Karpas-422 (cell line): ENCODE results near the gene NDUFS2. TPM values are rescaled to one million over a fixed set of nuclear protein-coding genes. Genes with fewer than 3 reads are reported as not detected.

ENCODE experiments used
- DNase-seq: peaks from one replicate; pipeline ENCODE4 v3.0.0-alpha.2; 2015
- H2AFZ ChIP-seq: fragments of 200-600 bp; sonication (generic); 2 replicates; pipeline ENCODE4 v1.6.1; 2014; ENCODE audit warnings: antibody characterized with exemption, low read length, mixed read lengths
- H3K27ac ChIP-seq: fragments of 200-600 bp; sonication (generic); 2 replicates; pipeline ENCODE4 v1.5.1; 2014; ENCODE audit warnings: mild to moderate bottlenecking, low read length, moderate library complexity
- H3K27me3 ChIP-seq: fragments of 200-600 bp; sonication (generic); 2 replicates; pipeline ENCODE4 v1.6.1; 2014; ENCODE audit warnings: low read length, mixed read lengths
- H3K36me3 ChIP-seq: fragments of 200-600 bp; sonication (generic); 2 replicates; pipeline ENCODE4 v1.6.1; 2014; ENCODE audit warnings: low read length, mixed read lengths; ENCODE audit not compliant: insufficient read depth
- H3K4me1 ChIP-seq: fragments of 200-600 bp; sonication (generic); 2 replicates; pipeline ENCODE4 v1.6.1; 2014; ENCODE audit warnings: mild to moderate bottlenecking, low read length, mixed read lengths
- H3K4me2 ChIP-seq: fragments of 200-600 bp; sonication (generic); 2 replicates; pipeline ENCODE4 v1.6.1; 2014; ENCODE audit warnings: low read length, low read depth, mild to moderate bottlenecking; ENCODE audit not compliant: poor library complexity, severe bottlenecking
- H3K4me3 ChIP-seq: fragments of 200-600 bp; sonication (generic); 2 replicates; pipeline ENCODE4 v1.5.1; 2014; ENCODE audit warnings: mild to moderate bottlenecking, antibody characterized with exemption, low read length, mixed read lengths
- H3K79me2 ChIP-seq: fragments of 200-600 bp; sonication (generic); 2 replicates; pipeline ENCODE4 v1.6.1; 2014; ENCODE audit warnings: mild to moderate bottlenecking, low read length, mixed read lengths
- H3K9ac ChIP-seq: fragments of 200-600 bp; sonication (generic); 2 replicates; pipeline ENCODE4 v1.6.0; 2014; ENCODE audit warnings: low read length
- H3K9me2 ChIP-seq: fragments of 200-600 bp; sonication (generic), shearing (Covaris generic); replicated peaks from 2 replicates; pipeline ENCODE4 v1.6.0; 2014; ENCODE audit warnings: mild to moderate bottlenecking, low read length, moderate library complexity; ENCODE audit not compliant: insufficient read depth
- H3K9me3 ChIP-seq: fragments of 300-700, 200-600 bp; sonication (generic); 2 replicates; pipeline ENCODE4 v1.6.1; 2014; ENCODE audit warnings: low read length, mixed read lengths
- H4K20me1 ChIP-seq: fragments of 200-600 bp; sonication (generic); 2 replicates; pipeline ENCODE4 v1.6.1; 2014; ENCODE audit warnings: mild to moderate bottlenecking, antibody characterized with exemption, low read length, low read depth; ENCODE audit not compliant: insufficient read depth
- total RNA-seq: library from RNA; depleted of rRNA; stranded (reverse); fragments of >200 nt; shearing (Covaris generic); gene quantifications from 2 replicates; pipeline ENCODE4 v1.2.3, GENCODE V29; 2014; ENCODE audit warnings: low replicate concordance

Gene NDUFS2
- total RNA-seq, 1 experiment from 2014 or later, result 134 TPM

DNA sequence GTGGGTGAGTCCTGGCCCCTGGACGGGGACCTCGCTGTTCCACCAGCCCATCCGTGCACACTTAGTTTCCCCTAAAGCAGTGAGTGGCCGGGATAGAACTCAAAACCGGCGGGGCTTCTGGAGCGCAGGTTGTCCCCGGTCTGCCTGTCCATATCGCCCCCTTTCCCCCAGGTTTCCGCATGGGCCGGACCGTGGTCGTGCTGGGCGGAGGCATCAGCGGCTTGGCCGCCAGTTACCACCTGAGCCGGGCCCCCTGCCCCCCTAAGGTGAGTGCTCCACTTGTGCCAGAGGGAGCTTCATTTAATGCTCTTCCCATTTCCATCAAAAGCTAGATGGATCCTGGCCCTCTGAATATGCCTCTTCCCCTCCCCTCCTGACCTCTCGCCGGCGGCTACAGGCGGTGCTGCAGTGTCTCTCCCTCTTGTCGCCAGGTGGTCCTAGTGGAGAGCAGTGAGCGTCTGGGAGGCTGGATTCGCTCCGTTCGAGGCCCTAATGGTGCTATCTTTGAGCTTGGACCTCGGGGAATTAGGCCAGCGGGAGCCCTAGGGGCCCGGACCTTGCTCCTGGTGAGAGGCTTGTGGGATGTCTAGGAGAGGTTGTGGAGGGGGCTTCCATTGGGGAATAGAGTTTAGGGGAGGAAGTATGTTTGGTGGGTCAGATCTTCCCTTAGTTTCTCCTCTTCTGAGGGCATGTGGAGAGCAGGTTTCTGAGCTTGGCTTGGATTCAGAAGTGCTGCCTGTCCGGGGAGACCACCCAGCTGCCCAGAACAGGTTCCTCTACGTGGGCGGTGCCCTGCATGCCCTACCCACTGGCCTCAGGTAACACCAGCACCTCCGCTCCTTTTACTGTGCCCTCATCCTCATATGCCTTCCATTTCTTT is 35.3 kb upstream of the NDUFS2 start:
- H3K36me3 ChIP-seq, result peaks cover 15% of the 10 kb centered on the region
- no peaks in the 10 kb centered on the region for H3K27me3 ChIP-seq
- no peaks in the 10 kb centered on the region for H3K9me3 ChIP-seq
- H4K20me1 ChIP-seq, result no peaks in the 10 kb centered on the region
- peak; percentile 65 for DNase-seq
- peak overlapping the region; percentile 83 for H3K4me2 ChIP-seq
- peak overlapping the region; percentile 41; the same call in 1 of the 2 replicates for H2AFZ ChIP-seq
- H3K27ac ChIP-seq, result peak overlapping the region; percentile 64
- H3K4me1 ChIP-seq, result peaks cover 40% of the 10 kb centered on the region
- H3K4me3 ChIP-seq, result peak overlapping the region; percentile 88
- H3K9ac ChIP-seq, result peak overlapping the region; percentile 75
- no peaks in the 10 kb centered on the region for H3K9me2 ChIP-seq
- peaks cover 11% of the 10 kb centered on the region for H3K79me2 ChIP-seq

DNA sequence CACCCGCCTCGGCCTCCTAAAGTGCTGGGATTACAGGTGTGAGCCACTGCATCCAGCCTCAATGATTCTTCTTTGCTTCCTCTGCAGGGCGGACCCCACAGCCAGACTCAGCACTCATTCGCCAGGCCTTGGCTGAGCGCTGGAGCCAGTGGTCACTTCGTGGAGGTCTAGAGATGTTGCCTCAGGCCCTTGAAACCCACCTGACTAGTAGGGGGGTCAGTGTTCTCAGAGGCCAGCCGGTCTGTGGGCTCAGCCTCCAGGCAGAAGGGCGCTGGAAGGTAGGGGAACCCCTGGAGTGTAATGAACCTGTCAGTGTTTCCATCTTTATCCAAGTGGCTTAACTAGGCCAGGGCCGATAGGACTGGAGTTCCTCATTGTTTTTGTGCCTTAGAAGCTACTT is 33.3 kb upstream of the NDUFS2 start:
- peaks cover 34% of the 10 kb centered on the region for H3K4me1 ChIP-seq
- H3K9ac ChIP-seq, result no peak overlapping the region
- no peak overlapping the region for H3K4me2 ChIP-seq
- H3K9me3 ChIP-seq, result no peaks in the 10 kb centered on the region
- peaks cover 11% of the 10 kb centered on the region for H3K79me2 ChIP-seq
- H3K9me2 ChIP-seq, result no peaks in the 10 kb centered on the region
- no peaks in the 10 kb centered on the region for H3K27me3 ChIP-seq
- peaks cover 24% of the 10 kb centered on the region for H3K36me3 ChIP-seq
- no peak overlapping the region for H2AFZ ChIP-seq
- no peaks in the 10 kb centered on the region for H4K20me1 ChIP-seq
- no peak overlapping the region for H3K27ac ChIP-seq
- no peak overlapping the region for H3K4me3 ChIP-seq
- no peak for DNase-seq

- no peak overlapping the region for H3K27ac ChIP-seq
- H3K9me3 ChIP-seq, result no peaks in the 10 kb centered on the region
- peaks cover 19% of the 10 kb centered on the region for H3K79me2 ChIP-seq
- no peak overlapping the region for H3K4me2 ChIP-seq
- no peak overlapping the region for H2AFZ ChIP-seq
- no peak for DNase-seq
- H3K36me3 ChIP-seq, result peaks cover 24% of the 10 kb centered on the region
- no peak overlapping the region for H3K4me3 ChIP-seq
- H3K27me3 ChIP-seq, result no peaks in the 10 kb centered on the region
- H3K9ac ChIP-seq, result 0 out of 2 replicates have a peak overlapping the region, but pooled peaks have one; percentile 24
- H3K4me1 ChIP-seq, result peaks cover 22% of the 10 kb centered on the region
- no peaks in the 10 kb centered on the region for H4K20me1 ChIP-seq
- H3K9me2 ChIP-seq, result no peaks in the 10 kb centered on the region
Observed at GRCh38 chr1:161171191-161171590, 31.0 kb upstream of the NDUFS2 start.

DNA sequence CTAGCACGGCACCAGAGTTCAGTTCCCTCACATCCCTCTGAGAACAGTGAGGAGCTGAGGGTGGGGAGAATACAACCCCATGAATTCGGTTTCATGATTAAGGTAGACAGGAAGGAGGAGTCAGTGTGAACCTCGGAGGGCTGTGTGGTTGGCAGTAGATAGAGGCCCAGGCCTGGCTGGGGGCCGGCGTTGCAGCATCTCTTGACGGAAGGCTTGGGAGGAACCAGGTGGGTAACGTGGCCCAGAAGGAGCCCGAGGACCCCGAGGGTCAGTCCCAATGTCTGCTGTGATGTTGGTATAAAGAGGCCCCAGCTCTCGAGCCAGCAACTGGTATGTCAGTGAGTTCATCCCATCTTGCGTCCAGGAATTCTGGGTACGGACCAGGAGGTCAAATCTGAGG is 30.5 kb upstream of the NDUFS2 start:
- DNase-seq, result no peak
- Histone ChIP-seq H3K9me2 (no peaks in the 10 kb centered on the region), H3K27me3 (no peaks in the 10 kb centered on the region), H2AFZ (no peak overlapping the region), H3K9me3 (no peaks in the 10 kb centered on the region), H3K4me3 (no peak overlapping the region), H3K4me1 (peaks cover 24% of the 10 kb centered on the region), H4K20me1 (no peaks in the 10 kb centered on the region), H3K27ac (no peak overlapping the region), H3K9ac (no peak overlapping the region), H3K36me3 (peaks cover 24% of the 10 kb centered on the region), H3K4me2 (no peak overlapping the region), H3K79me2 (peaks cover 24% of the 10 kb centered on the region)

GRCh38 chr1:161172349-161172748 is 29.8 kb upstream of the NDUFS2 start:
- Histone ChIP-seq H3K4me1 (peaks cover 22% of the 10 kb centered on the region), H3K27me3 (no peaks in the 10 kb centered on the region), H3K36me3 (peaks cover 24% of the 10 kb centered on the region), H3K9me3 (no peaks in the 10 kb centered on the region), H3K4me3 (no peak overlapping the region), H3K4me2 (no peak overlapping the region), H4K20me1 (no peaks in the 10 kb centered on the region), H3K27ac (no peak overlapping the region), H3K9ac (no peak overlapping the region), H2AFZ (no peak overlapping the region), H3K9me2 (no peaks in the 10 kb centered on the region), H3K79me2 (peaks cover 21% of the 10 kb centered on the region)
- DNase-seq, result no peak

DNA sequence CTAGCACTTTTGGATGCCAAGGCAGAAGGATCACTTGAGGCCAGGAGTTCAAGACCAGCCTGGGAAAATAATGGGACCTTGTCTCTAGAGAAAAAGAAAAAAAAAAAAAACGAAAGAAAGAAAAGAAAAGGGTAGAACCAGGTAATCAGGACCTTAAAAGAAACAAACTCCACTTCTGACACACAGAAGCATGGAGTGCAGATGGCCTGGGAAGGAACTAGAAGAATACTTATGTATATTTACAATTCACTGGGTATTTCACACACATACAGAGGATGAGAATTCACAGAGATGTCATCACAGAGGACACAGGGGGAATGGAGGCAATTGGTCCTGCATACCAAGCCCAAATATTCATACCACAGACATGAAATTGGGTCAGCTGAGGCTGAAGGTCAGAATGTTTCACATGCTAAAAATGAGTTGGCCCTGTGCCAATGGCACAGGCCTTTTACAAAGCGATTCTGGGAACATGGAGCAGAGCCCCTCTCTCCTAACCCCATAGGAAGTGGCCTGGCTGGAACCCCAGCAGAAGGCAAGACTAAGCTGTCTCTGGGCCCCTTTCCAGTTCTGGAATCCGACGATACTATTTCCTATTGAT is 29.3 kb upstream of the NDUFS2 start:
- Histone ChIP-seq H3K9ac (no peak overlapping the region), H3K27me3 (no peaks in the 10 kb centered on the region), H3K9me2 (no peaks in the 10 kb centered on the region), H4K20me1 (no peaks in the 10 kb centered on the region), H3K4me3 (no peak overlapping the region), H3K4me2 (no peak overlapping the region), H2AFZ (no peak overlapping the region), H3K4me1 (peaks cover 22% of the 10 kb centered on the region), H3K79me2 (peaks cover 20% of the 10 kb centered on the region), H3K9me3 (no peaks in the 10 kb centered on the region), H3K36me3 (peaks cover 24% of the 10 kb centered on the region), H3K27ac (no peak overlapping the region)
- no peak for DNase-seq

- Histone ChIP-seq H3K4me1 (peaks cover 25% of the 10 kb centered on the region), H3K9ac (no peak overlapping the region), H3K27ac (no peak overlapping the region), H4K20me1 (no peaks in the 10 kb centered on the region), H3K9me2 (no peaks in the 10 kb centered on the region), H3K27me3 (no peaks in the 10 kb centered on the region), H2AFZ (no peak overlapping the region), H3K9me3 (no peaks in the 10 kb centered on the region), H3K4me2 (no peak overlapping the region), H3K4me3 (no peak overlapping the region), H3K79me2 (peaks cover 15% of the 10 kb centered on the region), H3K36me3 (peaks cover 24% of the 10 kb centered on the region)
- DNase-seq, result no peak
Observed at GRCh38 chr1:161173711-161174110, 28.5 kb upstream of the NDUFS2 start.

GRCh38 chr1:161174911-161175310 is 27.3 kb upstream of the NDUFS2 start:
- H3K4me2 ChIP-seq, result no peak overlapping the region
- peaks cover 15% of the 10 kb centered on the region for H3K79me2 ChIP-seq
- no peaks in the 10 kb centered on the region for H3K27me3 ChIP-seq
- no peak overlapping the region for H3K4me3 ChIP-seq
- H3K9me3 ChIP-seq, result no peaks in the 10 kb centered on the region
- H2AFZ ChIP-seq, result no peak overlapping the region
- H3K27ac ChIP-seq, result no peak overlapping the region
- H3K4me1 ChIP-seq, result peaks cover 25% of the 10 kb centered on the region
- no peak overlapping the region for H3K9ac ChIP-seq
- peaks cover 20% of the 10 kb centered on the region for H3K36me3 ChIP-seq
- H3K9me2 ChIP-seq, result no peaks in the 10 kb centered on the region
- DNase-seq, result no peak
- H4K20me1 ChIP-seq, result no peaks in the 10 kb centered on the region
